Endothelial cell of umbilical vein (primary cell): ENCODE measurements around the gene RASGRP1. TPM values are rescaled to one million over a fixed set of nuclear protein-coding genes. Genes with fewer than 3 reads are reported as not detected.

Experiments
- BruUV-seq: library from RNA; stranded (reverse); fragments of 400-500 nt; replicated peaks from 2 replicates; lab custom pipeline; 2021; lab: Mats Ljungman, UMichigan
- CTCF ChIA-PET: fragments of 300-600, 350-600 bp; sonication (Branson Sonifier 250); formaldehyde crosslinking; loops from one replicate; lab custom pipeline; 2021; ENCODE audit warnings: antibody characterized with exemption, inconsistent platforms; lab: Charles Lee
- POLR2A ChIA-PET: fragments of 300-600, 350-600 bp; sonication (Branson Sonifier 250); formaldehyde crosslinking; loops from one replicate; lab custom pipeline; 2021; ENCODE audit warnings: antibody characterized with exemption, inconsistent platforms; lab: Charles Lee
- DNase-seq: peaks from one replicate; pipeline ENCODE4 v3.0.0-alpha.2; 2011; ENCODE audit warnings: low read depth, low spot score
- FAIRE-seq: peaks from 2 replicates; lab custom pipeline; 2011; peaks lifted over from hg19 to GRCh38; lab: Jason Lieb, UNC
- H2AFZ ChIP-seq: 2 replicates; pipeline ENCODE4 v1.6.0; 2012; ENCODE audit warnings: low read depth, low read length, control low read depth, inconsistent platforms
- H3K27ac ChIP-seq: 2 replicates; pipeline ENCODE4 v1.5.1; 2011; ENCODE audit warnings: low read depth, mild to moderate bottlenecking, control low read depth, low read length, moderate library complexity; ENCODE audit not compliant: insufficient read depth
- H3K27me3 ChIP-seq, 2 experiments: 2 replicates each; pipeline versions ENCODE4 v1.6.0 to v1.6.1; 2011; ENCODE audit warnings: low read length in 2 of 2, mixed read lengths in 1 of 2; ENCODE audit not compliant: control insufficient read depth in 2 of 2, insufficient read depth in 2 of 2
- H3K36me3 ChIP-seq, 2 experiments: 2 replicates in 1 of 2; 3 replicates in 1 of 2; pipeline ENCODE4 v1.5.1; 2011; ENCODE audit warnings: low read length in 2 of 2, mild to moderate bottlenecking in 1 of 2, moderate library complexity in 1 of 2; ENCODE audit not compliant: control insufficient read depth in 2 of 2, insufficient read depth in 2 of 2; ENCODE audit errors: extremely low read depth in 1 of 2
- H3K4me1 ChIP-seq: 3 replicates; pipeline ENCODE4 v1.5.1; 2011; ENCODE audit warnings: mild to moderate bottlenecking, low read length; ENCODE audit not compliant: control insufficient read depth, insufficient read depth; ENCODE audit errors: extremely low read depth
- H3K4me2 ChIP-seq: 2 replicates; pipeline ENCODE4 v1.6.1; 2011; ENCODE audit warnings: low read length, control low read depth, mixed read lengths; ENCODE audit not compliant: insufficient read depth
- H3K4me3 ChIP-seq, 3 experiments: fragments of 200-600 bp in 1 of 3; sonication (generic), shearing (Covaris generic) in 1 of 3; replicated peaks in 1 of 3; 2 replicates each; pipeline ENCODE4 v1.5.1; 2011 to 2016; ENCODE audit warnings: control low read depth in 3 of 3, low read length in 3 of 3, mild to moderate bottlenecking in 2 of 3, inconsistent platforms in 1 of 3, low read depth in 1 of 3, moderate library complexity in 1 of 3; ENCODE audit not compliant: insufficient read depth in 1 of 3
- H3K79me2 ChIP-seq: 2 replicates; pipeline ENCODE4 v1.6.0; 2012; ENCODE audit warnings: low read length, inconsistent platforms; ENCODE audit not compliant: control insufficient read depth, insufficient read depth
- H3K9ac ChIP-seq: replicated peaks from 2 replicates; pipeline ENCODE3; 2011; ENCODE audit warnings: low read length, control low read depth; ENCODE audit not compliant: insufficient read depth; ENCODE audit errors: extremely low read depth
- H3K9me1 ChIP-seq: replicated peaks from 3 replicates; pipeline ENCODE4 v1.6.0; 2011; ENCODE audit warnings: mild to moderate bottlenecking, low read length; ENCODE audit not compliant: control insufficient read depth, insufficient read depth; ENCODE audit errors: extremely low read depth
- H3K9me3 ChIP-seq: replicated peaks from 2 replicates; pipeline ENCODE4 v1.5.1; 2012; ENCODE audit warnings: low read length, inconsistent platforms; ENCODE audit not compliant: control insufficient read depth, insufficient read depth
- H4K20me1 ChIP-seq: replicated peaks from 2 replicates; pipeline ENCODE3; 2011; ENCODE audit warnings: mild to moderate bottlenecking, low read length; ENCODE audit not compliant: control insufficient read depth, insufficient read depth; ENCODE audit errors: extremely low read depth
- CTCF ChIP-seq, 2 donors: IDR thresholded peaks; 1 replicate in 1 of 2; 2 replicates in 1 of 2; pipeline ENCODE4 v1.5.1; 2011; ENCODE audit warnings: low read length in 2 of 2, mild to moderate bottlenecking in 2 of 2, moderate library complexity in 2 of 2, control low read depth in 1 of 2, inconsistent platforms in 1 of 2, low read depth in 1 of 2; ENCODE audit not compliant: insufficient read depth in 1 of 2; ENCODE audit errors: extremely low read depth in 1 of 2
- EZH2 ChIP-seq: IDR thresholded peaks from 2 replicates; pipeline ENCODE4 v1.6.1; 2012; ENCODE audit warnings: borderline replicate concordance, low read depth, mild to moderate bottlenecking, moderate library complexity, low read length, inconsistent platforms; ENCODE audit not compliant: severe bottlenecking
- FOS ChIP-seq: IDR thresholded peaks from 2 replicates; pipeline ENCODE4 v1.6.1; 2011; ENCODE audit warnings: mild to moderate bottlenecking, low read length, moderate library complexity, borderline replicate concordance; ENCODE audit not compliant: insufficient read depth
- GATA2 ChIP-seq: IDR thresholded peaks from 2 replicates; pipeline ENCODE4 v1.7.0; 2011; ENCODE audit warnings: low read depth, mild to moderate bottlenecking, moderate library complexity, mixed read lengths, low read length; ENCODE audit not compliant: insufficient read length, insufficient read depth
- JUN ChIP-seq: IDR thresholded peaks from 2 replicates; pipeline ENCODE4 v1.6.1; 2011; ENCODE audit warnings: borderline replicate concordance, low read depth; ENCODE audit not compliant: insufficient read length, insufficient read depth
- MAX ChIP-seq: IDR thresholded peaks from 2 replicates; pipeline ENCODE4 v1.6.1; 2011; ENCODE audit not compliant: insufficient read depth, insufficient read length
- MYC ChIP-seq: IDR thresholded peaks from one replicate; pipeline ENCODE4 v1.6.1; 2011; ENCODE audit warnings: mild to moderate bottlenecking, low read depth, low read length
- POLR2A ChIP-seq: IDR thresholded peaks from 2 replicates; pipeline ENCODE4 v1.6.1; 2012; ENCODE audit warnings: low read depth, mild to moderate bottlenecking, control low read depth, low read length
- POLR2AphosphoS5 ChIP-seq: IDR thresholded peaks from 2 replicates; pipeline ENCODE4 v1.6.1; 2012; ENCODE audit warnings: low read depth, mild to moderate bottlenecking, control low read depth, low read length, moderate library complexity; ENCODE audit not compliant: insufficient read depth
- dilution Hi-C: fragments of 300-500 bp; cut with MboI; formaldehyde crosslinking; loops from one replicate; pipeline ENCODE4 v1.15.0; 2019; ENCODE audit warnings: low sequenced_read_pairs; ENCODE audit not compliant: extremely low pct_ligation_motif_present
- intact Hi-C: fragments of 100-400 bp; cut with micrococcal nuclease; formaldehyde crosslinking; loops from one replicate; pipeline ENCODE4 v1.10.0; 2022
- polyA plus RNA-seq, 4 experiments: library from polyadenylated mRNA; depleted of rRNA in 3 of 4; stranded (reverse) in 3 of 4; unstranded in 1 of 4; fragments of >200 nt; gene quantifications; 2 replicates each; pipeline versions ENCODE4 v1.2.1 to v1.2.3, GENCODE V29; 2011 to 2012; ENCODE audit warnings: missing spikeins in 1 of 4
- total RNA-seq: library from RNA; stranded (reverse); gene quantifications from 2 replicates; pipeline ENCODE4 v1.2.3, GENCODE V29; 2021

RASGRP1 gene
- total and polyA plus RNA-seq, 2 donors (not counting 3 experiments of a cell fraction or from before 2014, with no cell fraction given), result 0.15 to 0.38 TPM

- H3K4me1 ChIP-seq, result peaks cover 9% of the 10 kb centered on the region
- BruUV-seq, result no TSS peak
- no peaks in the 10 kb centered on the region for H4K20me1 ChIP-seq
- peak overlapping the region; percentile 98 for H3K4me2 ChIP-seq
- peak overlapping the region; percentile 91 for H3K9ac ChIP-seq
- ChIA-PET CTCF (interaction anchor here (0.7 to 2.5 kb wide), 13 partner anchors 9 to 458 kb away, joined by 3 to 26 read pairs (median 8); no protein-coding TSS in a partner anchor), POLR2A (no interaction called here)
- peak overlapping the region; percentile 95 for H2AFZ ChIP-seq
- TF ChIP-seq POLR2AphosphoS5 (no peak), JUN (no peak), MYC (no peak), MAX (no peak), CTCF (IDR thresholded peaks at IDR 0.05; ENCODE audit: extremely low read depth in 1 of 2, insufficient read depth in 1 of 2, low read depth in 1 of 2, low read length in 2 of 2) (no peak), POLR2A (no peak), FOS (no peak), GATA2 (no peak), EZH2 (no peak)
- H3K79me2 ChIP-seq, result peaks cover 54% of the 10 kb centered on the region
- H3K36me3 ChIP-seq, result no peaks in the 10 kb centered on the region
- H3K27ac ChIP-seq, result peak overlapping the region; percentile 75
- H3K4me3 ChIP-seq, result peak overlapping the region; percentile 54 to 96 (median 83)
- H3K9me3 ChIP-seq, result no peaks in the 10 kb centered on the region
- dilution Hi-C loops, result no loop called here
- no peak for FAIRE-seq
- intact Hi-C loops, result no loop called here
- DNase-seq, result no peak
- peaks cover 0 to 13% of the 10 kb centered on the region in 2 experiments for H3K27me3 ChIP-seq
- H3K9me1 ChIP-seq, result no peaks in the 10 kb centered on the region
Observed at GRCh38 chr15:38454696-38455090, 109.9 kb downstream of the RASGRP1 start.
